GM12892 (cell line): Measurements from ENCODE around the gene SLC17A2.

Experiments
- POLR2A ChIP-seq: IDR thresholded peaks from 2 replicates; pipeline ENCODE4 v1.6.1; 2011; ENCODE audit warnings: low read depth, low read length, control low read depth
- POLR2AphosphoS5 ChIP-seq: IDR thresholded peaks from 2 replicates; pipeline ENCODE4 v1.6.1; 2011; ENCODE audit warnings: low read depth, low read length, control low read depth
- TAF1 ChIP-seq: IDR thresholded peaks from 2 replicates; pipeline ENCODE4 v1.6.1; 2011; ENCODE audit warnings: low read depth, mild to moderate bottlenecking, control low read depth, low read length, borderline replicate concordance

- TF ChIP-seq POLR2A (no peak), TAF1 (no peak), POLR2AphosphoS5 (no peak)
Observed at GRCh38 chr6:25878721-25879322, 51.7 kb downstream of the SLC17A2 start.
